Retinal pigment epithelial cell (primary cell): ENCODE data around the gene TTLL8.

ENCODE experiments used
- DNase-seq: peaks from one replicate; pipeline ENCODE4 v3.0.0-alpha.2; 2010; ENCODE audit warnings: low read depth
- H3K4me3 ChIP-seq: 2 replicates; pipeline ENCODE4 v1.5.1; 2011; ENCODE audit warnings: mild to moderate bottlenecking, low read length, control low read depth, moderate library complexity
- CTCF ChIP-seq: conservative IDR thresholded peaks from 2 replicates; pipeline ENCODE4 v1.5.1; 2011; ENCODE audit warnings: low read depth, low read length, control low read depth, inconsistent platforms

Gene TTLL8

DNA sequence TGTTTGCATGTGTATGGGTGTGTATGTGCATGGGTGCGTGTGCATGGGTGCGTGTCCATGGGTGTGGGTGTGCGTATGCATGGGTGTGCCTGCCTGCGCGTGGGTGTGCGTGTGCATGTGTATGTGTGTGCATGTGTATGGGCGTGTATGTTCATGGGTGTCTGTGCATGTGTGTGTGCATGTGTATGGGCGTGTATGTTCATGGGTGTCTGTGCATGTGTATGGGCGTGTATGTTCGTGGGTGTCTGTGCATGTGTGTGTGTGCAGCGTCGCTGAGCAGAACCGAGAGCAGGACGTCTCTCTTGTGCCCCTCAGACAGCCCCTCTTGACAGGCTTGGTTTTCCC lies 59.4 kb downstream of the TTLL8 start:
- no peak for DNase-seq
- H3K4me3 ChIP-seq = no peak overlapping the region
- no peak for TF ChIP-seq CTCF

- no peak for DNase-seq
- no peak for TF ChIP-seq CTCF
- H3K4me3 ChIP-seq = no peak overlapping the region
These were observed 60.0 kb downstream of the TTLL8 start for GRCh38 chr22:49997932-49998717.

GRCh38 chr22:49997251-49997599 lies 60.9 kb downstream of the TTLL8 start:
- no peak for DNase-seq
- no peak overlapping the region for H3K4me3 ChIP-seq
- no peak for TF ChIP-seq CTCF

DNA sequence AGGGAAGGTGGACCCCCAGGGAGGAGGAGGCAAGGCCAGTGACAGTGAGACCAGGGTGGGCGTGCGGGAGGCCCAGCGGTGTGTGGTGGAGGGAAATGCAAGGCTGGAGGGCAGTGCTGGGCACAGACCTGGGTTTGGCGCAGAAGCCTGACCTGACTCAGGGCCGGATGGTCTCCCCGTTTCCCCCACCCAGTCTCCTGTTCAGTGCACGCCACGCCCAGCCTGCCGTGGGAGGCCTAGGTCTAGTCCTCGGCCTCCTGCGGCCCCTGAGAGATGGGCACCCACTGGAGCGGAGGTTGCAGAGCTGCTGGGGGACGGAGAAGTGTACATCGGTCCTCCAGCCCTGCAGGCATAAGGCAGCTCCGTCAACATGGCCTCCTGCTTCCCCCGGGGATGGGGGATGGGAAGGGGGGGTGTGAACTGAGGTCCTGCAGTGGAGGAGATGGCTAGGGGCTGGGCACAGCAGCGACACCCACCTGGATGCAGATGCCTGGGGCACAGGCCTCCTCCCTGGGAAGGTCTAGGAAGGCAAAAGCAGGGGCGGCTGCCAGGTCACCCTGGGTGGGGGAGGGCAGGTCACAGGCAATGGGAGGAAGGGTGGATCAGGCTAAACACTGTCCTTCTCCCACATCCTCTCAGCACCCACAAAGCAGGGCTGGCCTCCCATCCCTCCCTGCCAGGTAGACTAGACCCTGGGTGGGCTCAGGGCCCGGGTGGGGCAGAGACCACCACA lies 61.4 kb downstream of the TTLL8 start:
- no peak overlapping the region for H3K4me3 ChIP-seq
- DNase-seq = no peak
- TF ChIP-seq CTCF = no peak

DNA sequence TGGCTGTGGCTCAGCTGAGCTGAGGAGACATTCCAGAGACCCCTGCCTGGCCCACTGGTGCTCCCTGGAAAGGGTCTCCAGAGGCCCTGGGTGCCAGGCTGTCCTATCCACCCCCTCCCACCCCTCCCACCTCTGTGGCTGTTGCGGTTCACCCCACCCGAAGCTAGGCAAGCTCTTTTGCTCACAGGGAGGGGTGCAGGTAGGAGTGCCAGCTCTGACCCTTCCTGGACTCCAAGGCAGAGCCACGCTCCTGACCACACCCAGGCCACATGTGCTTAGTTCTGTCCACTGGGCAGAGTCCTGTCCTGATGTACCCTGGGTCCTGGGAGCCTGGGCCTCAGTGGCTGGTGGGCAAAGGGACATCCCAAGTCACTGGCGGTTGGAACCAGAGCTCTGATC lies 62.0 kb downstream of the TTLL8 start:
- no peak for DNase-seq
- no peak for TF ChIP-seq CTCF
- H3K4me3 ChIP-seq = no peak overlapping the region

- H3K4me3 ChIP-seq = no peak overlapping the region
- TF ChIP-seq CTCF = no peak
These were observed 62.6 kb downstream of the TTLL8 start for GRCh38 chr22:49995361-49996118.

More at GRCh38 chr22:49995361-49996118, 62.6 kb downstream of the TTLL8 start:
- no peak for DNase-seq
